C4-2B (cell line): ENCODE measurements around the gene MTIF2.
"Not testable (repeated sequence)": the region's sequence is repeated elsewhere in the genome, so short reads cannot be mapped to it uniquely, and the experiment has no call there.

Source experiments
- H3K27ac ChIP-seq: fragments of 450-650 bp; 2 replicates; pipeline ENCODE4 v1.5.1; 2017
- ZFX ChIP-seq: fragments of 450-650 bp; IDR thresholded peaks from 2 replicates; pipeline ENCODE4 v1.6.1; 2017
- TF ChIP-seq, protein P1 (sequence below): fragments of 450-650 bp; conservative IDR thresholded peaks from 2 replicates; pipeline ENCODE4 v1.5.1; 2017; ENCODE audit warnings: mild to moderate bottlenecking

The MTIF2 gene

DNA sequence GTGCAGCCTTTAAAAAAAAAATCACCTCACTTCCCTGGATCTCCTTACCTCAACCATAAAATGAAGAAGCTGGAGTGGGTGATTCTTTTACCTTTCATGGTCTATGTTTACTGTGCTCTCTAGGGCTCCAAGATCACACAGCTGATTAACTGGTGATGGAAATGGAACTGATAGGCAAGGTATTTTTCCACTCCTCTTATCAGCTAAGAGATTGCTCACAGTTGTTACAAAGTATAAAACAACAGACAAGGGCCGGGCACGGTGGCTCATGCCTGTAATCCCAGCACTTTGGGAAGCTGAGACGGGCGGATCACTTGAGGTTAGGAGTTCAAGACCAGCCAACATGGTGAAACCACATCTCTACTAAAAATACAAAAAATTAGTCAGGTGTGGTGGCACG lies 22.0 kb downstream of the MTIF2 start:
- TF ChIP-seq ZFX: no peak
- TF ChIP-seq, protein P1, sequence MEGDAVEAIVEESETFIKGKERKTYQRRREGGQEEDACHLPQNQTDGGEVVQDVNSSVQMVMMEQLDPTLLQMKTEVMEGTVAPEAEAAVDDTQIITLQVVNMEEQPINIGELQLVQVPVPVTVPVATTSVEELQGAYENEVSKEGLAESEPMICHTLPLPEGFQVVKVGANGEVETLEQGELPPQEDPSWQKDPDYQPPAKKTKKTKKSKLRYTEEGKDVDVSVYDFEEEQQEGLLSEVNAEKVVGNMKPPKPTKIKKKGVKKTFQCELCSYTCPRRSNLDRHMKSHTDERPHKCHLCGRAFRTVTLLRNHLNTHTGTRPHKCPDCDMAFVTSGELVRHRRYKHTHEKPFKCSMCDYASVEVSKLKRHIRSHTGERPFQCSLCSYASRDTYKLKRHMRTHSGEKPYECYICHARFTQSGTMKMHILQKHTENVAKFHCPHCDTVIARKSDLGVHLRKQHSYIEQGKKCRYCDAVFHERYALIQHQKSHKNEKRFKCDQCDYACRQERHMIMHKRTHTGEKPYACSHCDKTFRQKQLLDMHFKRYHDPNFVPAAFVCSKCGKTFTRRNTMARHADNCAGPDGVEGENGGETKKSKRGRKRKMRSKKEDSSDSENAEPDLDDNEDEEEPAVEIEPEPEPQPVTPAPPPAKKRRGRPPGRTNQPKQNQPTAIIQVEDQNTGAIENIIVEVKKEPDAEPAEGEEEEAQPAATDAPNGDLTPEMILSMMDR: no peak
- no peak overlapping the region for H3K27ac ChIP-seq

DNA sequence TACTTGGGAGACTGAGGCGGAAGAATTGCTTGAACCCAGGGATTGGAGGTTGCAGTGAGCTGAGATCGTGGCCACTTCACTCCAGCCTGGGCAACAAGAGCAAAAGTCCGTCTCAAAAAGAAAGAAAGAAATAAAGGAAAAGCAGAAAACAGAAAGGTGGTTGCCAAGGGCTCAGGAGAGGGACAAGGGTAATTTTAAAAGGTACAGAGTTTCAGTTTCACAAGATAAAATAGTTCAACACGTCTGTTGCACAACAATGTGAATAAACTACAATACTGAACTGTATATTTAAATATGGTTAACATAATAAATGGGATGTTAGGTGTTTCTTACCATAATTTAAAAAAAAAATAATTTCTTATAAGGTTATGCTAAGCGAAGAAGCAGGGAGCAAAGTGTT lies 23.6 kb downstream of the MTIF2 start:
- TF ChIP-seq ZFX: no peak
- TF ChIP-seq, protein P1: no peak
- no peak overlapping the region for H3K27ac ChIP-seq

DNA sequence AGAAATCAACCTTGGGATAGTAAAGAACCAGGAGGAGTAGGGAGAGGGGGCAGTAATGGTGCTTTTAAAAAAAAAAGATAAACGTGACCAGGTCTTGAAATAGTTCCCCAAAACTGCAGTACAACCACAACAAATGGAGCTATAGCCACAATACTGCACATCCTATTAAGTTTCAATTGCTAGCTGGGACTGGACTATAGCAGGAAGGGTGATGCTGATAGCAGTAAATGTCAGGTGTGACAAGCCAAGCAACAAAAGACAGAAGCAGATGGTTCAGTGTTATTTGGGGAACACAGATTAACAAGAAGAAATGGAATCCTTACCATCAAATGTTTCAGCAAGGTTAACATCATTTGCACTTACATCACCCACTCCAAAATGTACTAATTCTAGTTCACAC lies 26.4 kb downstream of the MTIF2 start:
- TF ChIP-seq ZFX: no peak
- TF ChIP-seq, protein P1: no peak
- no peak overlapping the region for H3K27ac ChIP-seq

DNA sequence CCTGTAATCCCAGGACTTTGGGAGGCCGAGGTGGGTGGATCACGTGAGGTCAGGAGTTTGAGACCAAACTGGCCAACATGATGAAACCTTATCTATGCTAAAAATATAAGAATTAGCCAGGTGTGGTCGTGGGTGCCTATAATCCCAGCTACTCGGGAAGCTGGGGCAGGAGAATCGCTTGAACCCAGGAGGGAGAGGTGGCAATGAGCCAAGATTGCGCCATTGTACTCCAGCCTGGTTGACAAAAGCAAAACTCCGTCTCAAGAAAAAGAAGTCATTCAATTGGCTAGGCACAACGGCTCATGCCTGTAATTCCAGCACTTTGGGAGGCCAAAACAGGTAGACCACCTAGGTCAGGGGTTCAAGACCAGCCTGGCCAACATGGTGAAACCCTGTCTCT lies 27.4 kb downstream of the MTIF2 start:
- not testable (repeated sequence) for H3K27ac ChIP-seq

DNA sequence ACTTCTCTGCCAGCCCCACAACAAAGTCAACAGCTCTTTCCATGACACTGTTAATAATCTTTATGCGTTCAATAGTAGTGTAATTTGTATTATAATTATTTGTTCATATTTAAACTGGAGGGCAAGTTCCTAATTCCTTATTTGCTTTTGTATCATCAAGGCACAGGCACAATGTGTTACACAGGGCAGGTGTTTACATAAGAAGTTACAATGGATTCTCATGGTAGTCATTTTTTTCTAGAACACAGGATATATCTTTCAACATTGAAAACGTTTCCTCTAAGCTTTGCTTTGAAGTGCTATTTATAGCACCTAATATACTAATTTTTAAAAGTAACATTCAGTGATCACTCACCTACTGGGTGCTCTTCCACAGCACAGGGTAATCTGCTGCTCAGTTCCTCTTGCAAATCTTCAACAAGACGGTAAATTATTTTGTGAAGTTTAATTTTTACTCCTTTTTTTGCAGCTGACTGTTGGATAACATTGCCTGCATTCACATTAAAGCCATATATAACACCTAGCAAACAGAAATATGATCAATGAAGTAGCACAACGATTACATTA lies 29.3 kb downstream of the MTIF2 start:
- TF ChIP-seq, protein P1: no peak
- no peak for TF ChIP-seq ZFX
- peak overlapping the region; percentile 66 for H3K27ac ChIP-seq

DNA sequence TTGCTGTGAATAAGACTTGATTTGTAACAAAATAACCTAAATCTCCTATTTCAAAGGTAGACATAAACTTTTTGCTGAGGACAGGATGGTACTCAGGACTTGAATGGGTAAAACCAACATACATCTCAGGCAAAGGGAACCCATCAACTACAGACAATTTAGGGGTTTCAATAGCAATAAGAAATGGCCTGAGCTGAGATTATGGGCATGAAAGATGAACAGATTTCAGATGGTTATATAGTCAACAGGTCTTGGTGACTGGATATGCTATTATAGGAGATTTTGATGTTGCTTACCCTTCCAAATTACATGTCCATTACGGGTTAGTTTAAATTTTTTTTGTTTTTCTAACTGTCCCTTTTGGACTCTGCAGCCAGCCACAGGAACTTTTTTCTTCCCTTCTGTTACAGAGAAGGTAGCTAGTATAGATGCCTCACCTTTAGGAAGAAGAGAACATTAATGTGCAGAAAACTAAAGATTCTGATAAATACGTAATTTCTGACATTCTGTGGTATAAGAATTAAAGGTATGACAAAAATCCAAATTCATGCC lies 32.0 kb downstream of the MTIF2 start:
- TF ChIP-seq, protein P1: no peak
- no peak for TF ChIP-seq ZFX
- H3K27ac ChIP-seq: no peak overlapping the region

DNA sequence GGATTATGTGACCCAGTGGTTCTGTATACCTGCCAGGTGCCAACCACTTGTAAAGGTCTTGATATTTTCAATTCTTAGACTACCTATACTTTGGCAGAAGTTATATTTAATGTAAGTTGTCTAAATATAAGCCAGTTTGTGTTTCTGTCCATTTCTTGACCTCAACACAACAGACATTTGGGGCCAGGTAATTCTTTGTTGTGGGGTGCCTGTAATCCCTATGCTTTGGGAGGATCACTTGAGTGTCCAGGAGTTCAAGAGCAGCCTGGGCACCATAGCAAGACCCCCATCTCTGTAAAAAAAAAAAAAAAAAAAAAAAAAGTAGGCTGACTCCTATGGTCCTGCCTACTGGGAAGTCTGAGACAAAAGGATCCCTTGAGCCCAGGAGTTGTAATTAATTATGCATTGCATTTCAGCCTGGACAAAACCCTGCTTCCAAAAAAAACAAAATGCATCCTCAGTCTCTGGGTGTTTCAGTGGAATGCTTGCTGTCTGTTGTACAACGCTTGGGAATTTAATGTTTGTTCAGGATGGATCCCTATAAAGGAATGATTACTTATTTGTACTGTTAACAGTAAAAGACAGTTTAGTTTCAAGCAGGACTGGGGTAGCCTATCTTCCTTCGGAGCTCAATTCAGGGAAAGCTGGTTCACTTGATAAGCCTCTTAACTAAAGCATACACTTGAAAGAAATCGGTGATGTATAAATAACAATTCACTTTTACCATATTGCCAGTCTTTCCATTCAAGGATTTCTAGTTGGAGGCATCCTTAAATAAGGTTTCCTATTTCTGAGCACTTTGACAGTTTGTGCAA lies 33.1 kb downstream of the MTIF2 start:
- TF ChIP-seq, protein P1: no peak
- TF ChIP-seq ZFX: no peak
- no peak overlapping the region for H3K27ac ChIP-seq
